ENCODE results near the gene NRXN3. TPM values are rescaled to one million over a fixed set of nuclear protein-coding genes. Genes with fewer than 3 reads are reported as not detected.

The NRXN3 gene
- polyA plus RNA-seq, 1 donor (not counting 4 experiments of a cell fraction or from before 2014, with no cell fraction given), result 0.89 TPM

DNA sequence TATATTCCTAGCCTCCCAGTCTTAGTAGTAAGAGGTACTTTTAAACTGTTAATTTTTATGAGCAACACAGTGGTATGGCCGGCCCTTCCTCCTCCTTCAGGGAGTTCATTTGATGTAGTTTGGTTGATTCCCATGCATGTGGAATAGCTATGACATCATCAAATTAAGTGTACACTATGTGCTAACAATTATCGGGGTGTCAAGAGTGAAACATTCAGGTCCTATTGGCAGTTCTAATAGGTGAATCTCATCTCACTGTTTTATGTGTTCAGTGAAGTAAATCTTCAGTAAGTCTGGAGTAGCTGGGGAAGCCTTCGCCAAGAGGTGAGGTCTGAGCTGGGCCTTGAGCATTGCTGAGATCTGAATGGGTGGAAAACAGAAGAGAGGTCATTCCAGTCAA is 1384.6 kb downstream of the NRXN3 start:
- Histone ChIP-seq H3K27ac (ENCODE audit: control insufficient read depth, insufficient read depth, low read length) (no peak overlapping the region), H3K36me3 (ENCODE audit: control insufficient read depth in 2 of 2, extremely low read depth in 1 of 2, insufficient read depth in 2 of 2, low read length in 2 of 2) (no peaks in the 10 kb centered on the region), H3K9me1 (ENCODE audit: control insufficient read depth, extremely low read depth, insufficient read depth, low read length) (no peaks in the 10 kb centered on the region), H3K4me2 (ENCODE audit: control insufficient read depth, extremely low read depth, insufficient read depth, low read depth, low read length) (no peak overlapping the region), H4K20me1 (ENCODE audit: control insufficient read depth, extremely low read depth, insufficient read depth, low read length) (no peaks in the 10 kb centered on the region), H3K27me3 (ENCODE audit: control insufficient read depth, extremely low read depth, insufficient read depth, low read length) (no peaks in the 10 kb centered on the region), H2AFZ (ENCODE audit: control insufficient read depth, low read length) (no peak overlapping the region), H3K9me3 (ENCODE audit: control insufficient read depth, low read depth, low read length) (no peaks in the 10 kb centered on the region), H3K79me2 (ENCODE audit: control insufficient read depth, insufficient read depth, low read length) (no peaks in the 10 kb centered on the region), H3K4me3 (ENCODE audit: control insufficient read depth in 2 of 3, extremely low read depth in 1 of 3, insufficient read depth in 2 of 3, low read depth in 1 of 3, low read length in 3 of 3) (no peak overlapping the region), H3K4me1 (ENCODE audit: control insufficient read depth, extremely low read depth, insufficient read depth, low read length) (no peaks in the 10 kb centered on the region), H3K9ac (ENCODE audit: control insufficient read depth, extremely low read depth, insufficient read depth, low read length) (no peak overlapping the region)
- dilution Hi-C loops (cut with MboI; ENCODE audit: extremely low pct_ligation_motif_present, low sequenced_read_pairs), result no loop called here
- FAIRE-seq, result no peak
- TF ChIP-seq, protein P1, sequence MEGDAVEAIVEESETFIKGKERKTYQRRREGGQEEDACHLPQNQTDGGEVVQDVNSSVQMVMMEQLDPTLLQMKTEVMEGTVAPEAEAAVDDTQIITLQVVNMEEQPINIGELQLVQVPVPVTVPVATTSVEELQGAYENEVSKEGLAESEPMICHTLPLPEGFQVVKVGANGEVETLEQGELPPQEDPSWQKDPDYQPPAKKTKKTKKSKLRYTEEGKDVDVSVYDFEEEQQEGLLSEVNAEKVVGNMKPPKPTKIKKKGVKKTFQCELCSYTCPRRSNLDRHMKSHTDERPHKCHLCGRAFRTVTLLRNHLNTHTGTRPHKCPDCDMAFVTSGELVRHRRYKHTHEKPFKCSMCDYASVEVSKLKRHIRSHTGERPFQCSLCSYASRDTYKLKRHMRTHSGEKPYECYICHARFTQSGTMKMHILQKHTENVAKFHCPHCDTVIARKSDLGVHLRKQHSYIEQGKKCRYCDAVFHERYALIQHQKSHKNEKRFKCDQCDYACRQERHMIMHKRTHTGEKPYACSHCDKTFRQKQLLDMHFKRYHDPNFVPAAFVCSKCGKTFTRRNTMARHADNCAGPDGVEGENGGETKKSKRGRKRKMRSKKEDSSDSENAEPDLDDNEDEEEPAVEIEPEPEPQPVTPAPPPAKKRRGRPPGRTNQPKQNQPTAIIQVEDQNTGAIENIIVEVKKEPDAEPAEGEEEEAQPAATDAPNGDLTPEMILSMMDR (optimal IDR thresholded peaks at IDR 0.05 in 1 of 3, IDR thresholded peaks at IDR 0.05 in 1 of 3, conservative IDR thresholded peaks at IDR 0.05 in 1 of 3; ENCODE audit: extremely low read depth in 1 of 3, insufficient read depth in 2 of 3, low read length in 3 of 3), result no peak
- TF ChIP-seq EZH2 (IDR thresholded peaks at IDR 0.05; ENCODE audit: low read length), result no peak
- DNase-seq (ENCODE audit: low read depth, low spot score), result no peak

DNA sequence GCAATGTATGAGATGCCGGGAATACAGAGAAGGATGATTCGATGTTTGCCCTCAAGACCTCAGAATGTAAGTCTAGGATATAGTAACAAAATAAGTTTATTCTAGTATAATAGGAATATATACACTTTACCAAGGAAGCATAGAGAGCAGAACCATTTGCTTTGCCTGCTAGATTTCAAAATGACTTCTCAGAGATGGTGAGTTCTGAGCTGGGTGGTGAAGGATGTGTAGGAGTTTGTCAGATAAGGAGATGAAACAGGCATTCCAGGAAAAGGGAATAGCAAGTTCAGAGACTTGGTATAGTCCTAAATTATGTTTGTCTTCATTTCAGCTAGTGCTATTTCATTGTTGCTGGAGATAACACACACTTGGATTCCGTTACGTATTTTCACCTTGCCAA is 1385.3 kb downstream of the NRXN3 start:
- no peaks in the 10 kb centered on the region for H3K4me1 ChIP-seq (ENCODE audit: control insufficient read depth, extremely low read depth, insufficient read depth, low read length)
- H3K9ac ChIP-seq (ENCODE audit: control insufficient read depth, extremely low read depth, insufficient read depth, low read length), result no peak overlapping the region
- H4K20me1 ChIP-seq (ENCODE audit: control insufficient read depth, extremely low read depth, insufficient read depth, low read length), result no peaks in the 10 kb centered on the region
- no peak overlapping the region for H3K4me3 ChIP-seq (ENCODE audit: control insufficient read depth in 2 of 3, extremely low read depth in 1 of 3, insufficient read depth in 2 of 3, low read depth in 1 of 3, low read length in 3 of 3)
- TF ChIP-seq, protein P1 (optimal IDR thresholded peaks at IDR 0.05 in 1 of 3, IDR thresholded peaks at IDR 0.05 in 1 of 3, conservative IDR thresholded peaks at IDR 0.05 in 1 of 3; ENCODE audit: extremely low read depth in 1 of 3, insufficient read depth in 2 of 3, low read length in 3 of 3), result no peak
- no peak for TF ChIP-seq EZH2 (IDR thresholded peaks at IDR 0.05; ENCODE audit: low read length)
- dilution Hi-C loops (cut with MboI; ENCODE audit: extremely low pct_ligation_motif_present, low sequenced_read_pairs), result no loop called here
- no peak overlapping the region for H3K27ac ChIP-seq (ENCODE audit: control insufficient read depth, insufficient read depth, low read length)
- no peaks in the 10 kb centered on the region for H3K9me3 ChIP-seq (ENCODE audit: control insufficient read depth, low read depth, low read length)
- H3K4me2 ChIP-seq (ENCODE audit: control insufficient read depth, extremely low read depth, insufficient read depth, low read depth, low read length), result no peak overlapping the region
- no peak overlapping the region for H2AFZ ChIP-seq (ENCODE audit: control insufficient read depth, low read length)
- FAIRE-seq (no peak), DNase-seq (ENCODE audit: low read depth, low spot score) (no peak)
- H3K9me1 ChIP-seq (ENCODE audit: control insufficient read depth, extremely low read depth, insufficient read depth, low read length), result no peaks in the 10 kb centered on the region
- H3K36me3 ChIP-seq (ENCODE audit: control insufficient read depth in 2 of 2, extremely low read depth in 1 of 2, insufficient read depth in 2 of 2, low read length in 2 of 2), result no peaks in the 10 kb centered on the region
- H3K79me2 ChIP-seq (ENCODE audit: control insufficient read depth, insufficient read depth, low read length), result no peaks in the 10 kb centered on the region
- no peaks in the 10 kb centered on the region for H3K27me3 ChIP-seq (ENCODE audit: control insufficient read depth, extremely low read depth, insufficient read depth, low read length)
